ENCODE measurements around the gene OR2M2. TPM values are rescaled to one million over a fixed set of nuclear protein-coding genes. Genes with fewer than 3 reads are reported as not detected.

The OR2M2 gene
- total and polyA plus RNA-seq, 2 donors from 2014 or later = not detected

DNA sequence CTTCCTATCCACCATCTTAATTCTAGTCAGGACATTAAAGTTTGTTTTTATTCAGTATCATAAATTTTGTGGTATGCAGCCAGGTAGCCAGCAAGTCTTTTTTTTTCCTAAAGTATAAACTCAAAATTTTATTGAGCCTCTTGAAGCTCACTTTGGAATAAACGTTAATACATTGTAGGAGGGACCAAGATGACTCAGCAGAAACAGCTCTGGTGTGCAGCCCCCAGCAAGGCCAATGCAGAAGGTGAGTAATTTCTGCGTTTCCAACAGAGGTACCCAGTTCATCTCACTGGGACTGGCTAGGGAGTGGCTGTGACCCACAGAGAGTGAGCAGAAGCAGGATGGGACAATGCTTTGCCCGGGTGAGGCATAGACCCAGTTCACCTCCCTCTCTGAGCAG lies 12.7 kb downstream of the OR2M2 start:
- Histone ChIP-seq H3K9ac (ENCODE audit: low read length in 3 of 3) (no peak overlapping the region), H3K4me3 (ENCODE audit: low read length in 3 of 3) (no peak overlapping the region), H3K36me3 (ENCODE audit: control insufficient read depth in 2 of 3, insufficient read depth in 3 of 3, low read length in 3 of 3) (no peaks in the 10 kb centered on the region), H3K9me3 (ENCODE audit: control insufficient read depth in 2 of 3, insufficient read depth in 1 of 3, low read length in 3 of 3) (no peaks in the 10 kb centered on the region), H3K27me3 (ENCODE audit: control insufficient read depth, insufficient read depth, low read length) (no peaks in the 10 kb centered on the region), H3K4me1 (ENCODE audit: control insufficient read depth in 2 of 3, insufficient read depth in 2 of 3, low read depth in 1 of 3, low read length in 3 of 3) (no peaks in the 10 kb centered on the region), H3K27ac (ENCODE audit: low read depth in 2 of 2, low read length in 2 of 2) (no peak overlapping the region)
- TF ChIP-seq, protein P1, sequence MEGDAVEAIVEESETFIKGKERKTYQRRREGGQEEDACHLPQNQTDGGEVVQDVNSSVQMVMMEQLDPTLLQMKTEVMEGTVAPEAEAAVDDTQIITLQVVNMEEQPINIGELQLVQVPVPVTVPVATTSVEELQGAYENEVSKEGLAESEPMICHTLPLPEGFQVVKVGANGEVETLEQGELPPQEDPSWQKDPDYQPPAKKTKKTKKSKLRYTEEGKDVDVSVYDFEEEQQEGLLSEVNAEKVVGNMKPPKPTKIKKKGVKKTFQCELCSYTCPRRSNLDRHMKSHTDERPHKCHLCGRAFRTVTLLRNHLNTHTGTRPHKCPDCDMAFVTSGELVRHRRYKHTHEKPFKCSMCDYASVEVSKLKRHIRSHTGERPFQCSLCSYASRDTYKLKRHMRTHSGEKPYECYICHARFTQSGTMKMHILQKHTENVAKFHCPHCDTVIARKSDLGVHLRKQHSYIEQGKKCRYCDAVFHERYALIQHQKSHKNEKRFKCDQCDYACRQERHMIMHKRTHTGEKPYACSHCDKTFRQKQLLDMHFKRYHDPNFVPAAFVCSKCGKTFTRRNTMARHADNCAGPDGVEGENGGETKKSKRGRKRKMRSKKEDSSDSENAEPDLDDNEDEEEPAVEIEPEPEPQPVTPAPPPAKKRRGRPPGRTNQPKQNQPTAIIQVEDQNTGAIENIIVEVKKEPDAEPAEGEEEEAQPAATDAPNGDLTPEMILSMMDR (IDR thresholded peaks at IDR 0.05; ENCODE audit: borderline replicate concordance, extremely low read depth, insufficient read depth) = no peak
- FAIRE-seq (no peak), DNase-seq (no peak)
- intact Hi-C loops (cut with DNase I) = no loop called here

- Histone ChIP-seq H3K9ac (ENCODE audit: low read length in 3 of 3) (no peak overlapping the region), H3K9me3 (ENCODE audit: control insufficient read depth in 2 of 3, insufficient read depth in 1 of 3, low read length in 3 of 3) (peaks cover 0 to 5% (median 0%) of the 10 kb centered on the region in 3 donors), H3K27me3 (ENCODE audit: control insufficient read depth, insufficient read depth, low read length) (no peaks in the 10 kb centered on the region), H3K4me1 (ENCODE audit: control insufficient read depth in 2 of 3, insufficient read depth in 2 of 3, low read depth in 1 of 3, low read length in 3 of 3) (no peaks in the 10 kb centered on the region), H3K4me3 (ENCODE audit: low read length in 3 of 3) (no peak overlapping the region), H3K36me3 (ENCODE audit: control insufficient read depth in 2 of 3, insufficient read depth in 3 of 3, low read length in 3 of 3) (no peaks in the 10 kb centered on the region), H3K27ac (ENCODE audit: low read depth in 2 of 2, low read length in 2 of 2) (no peak overlapping the region)
- DNase-seq = peak in 3 of 5 donors; percentile 32 to 72 (median 71)
- no peak for FAIRE-seq
- intact Hi-C loops (cut with DNase I) = no loop called here
- TF ChIP-seq, protein P1 (IDR thresholded peaks at IDR 0.05; ENCODE audit: borderline replicate concordance, extremely low read depth, insufficient read depth) = no peak
These were observed 14.4 kb downstream of the OR2M2 start for GRCh38 chr1:248189026-248189425.

DNA sequence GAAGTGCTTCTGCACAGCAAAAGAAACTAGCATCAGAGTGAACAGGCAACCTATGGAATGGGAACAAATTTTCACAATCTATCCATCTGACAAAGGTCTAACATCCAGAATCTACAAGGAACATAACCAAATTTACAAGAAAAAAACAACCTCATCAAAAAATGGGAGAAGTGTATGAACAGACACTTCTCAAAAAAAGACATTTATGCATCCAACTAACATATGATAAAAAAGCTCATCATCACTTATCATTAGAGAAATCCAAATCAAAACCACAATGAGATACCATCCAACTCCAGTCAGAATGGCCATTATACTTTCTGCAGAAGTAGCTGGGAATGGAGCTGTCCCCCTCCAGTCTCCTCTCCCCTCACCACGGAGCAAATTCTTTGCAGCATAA lies 19.5 kb downstream of the OR2M2 start:
- intact Hi-C loops (cut with DNase I) = no loop called here
- no peak overlapping the region for H3K9ac ChIP-seq (ENCODE audit: low read length in 3 of 3)
- no peaks in the 10 kb centered on the region for H3K36me3 ChIP-seq (ENCODE audit: control insufficient read depth in 2 of 3, insufficient read depth in 3 of 3, low read length in 3 of 3)
- peaks cover 0 to 5% (median 0%) of the 10 kb centered on the region in 3 donors for H3K9me3 ChIP-seq (ENCODE audit: control insufficient read depth in 2 of 3, insufficient read depth in 1 of 3, low read length in 3 of 3)
- H3K27me3 ChIP-seq (ENCODE audit: control insufficient read depth, insufficient read depth, low read length) = no peaks in the 10 kb centered on the region
- FAIRE-seq (no peak), DNase-seq (no peak)
- H3K4me1 ChIP-seq (ENCODE audit: control insufficient read depth in 2 of 3, insufficient read depth in 2 of 3, low read depth in 1 of 3, low read length in 3 of 3) = no peaks in the 10 kb centered on the region
- no peak overlapping the region for H3K27ac ChIP-seq (ENCODE audit: low read depth in 2 of 2, low read length in 2 of 2)
- TF ChIP-seq, protein P1 (IDR thresholded peaks at IDR 0.05; ENCODE audit: borderline replicate concordance, extremely low read depth, insufficient read depth) = no peak
- no peak overlapping the region for H3K4me3 ChIP-seq (ENCODE audit: low read length in 3 of 3)

DNA sequence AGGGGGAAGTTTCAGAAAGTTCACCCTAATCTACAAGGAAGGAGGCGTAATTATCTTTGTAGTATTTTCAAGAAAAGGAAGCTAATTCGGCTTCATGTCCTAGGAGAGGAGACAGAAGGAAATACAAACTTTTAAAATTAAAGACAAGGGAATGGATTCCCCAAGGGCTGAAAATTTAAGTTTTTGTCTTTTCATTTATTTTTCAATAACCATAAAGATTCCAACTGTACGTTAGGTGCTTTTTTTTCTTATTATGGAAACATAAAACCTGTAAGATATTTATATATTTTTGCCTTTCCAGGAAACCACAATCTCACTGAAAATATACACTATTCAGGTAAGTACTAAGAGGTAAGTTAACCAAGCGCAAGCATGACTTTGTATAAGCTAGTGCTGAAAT lies 22.3 kb downstream of the OR2M2 start, which contains the start of gene OR2M3:
Gene OR2M3, plus strand, starts transcription at position 301 of the 400 bp plus-strand sequence. CDS start 5,803 bp downstream, outside the sequence.
- peaks cover 0 to 5% (median 0%) of the 10 kb centered on the region in 3 donors for H3K9me3 ChIP-seq (ENCODE audit: control insufficient read depth in 2 of 3, insufficient read depth in 1 of 3, low read length in 3 of 3)
- TF ChIP-seq, protein P1 (IDR thresholded peaks at IDR 0.05; ENCODE audit: borderline replicate concordance, extremely low read depth, insufficient read depth) = no peak
- H3K27me3 ChIP-seq (ENCODE audit: control insufficient read depth, insufficient read depth, low read length) = no peaks in the 10 kb centered on the region
- no peak for FAIRE-seq
- no peak within 1 kb of the TSS for H3K4me3 ChIP-seq (ENCODE audit: low read length in 3 of 3)
- H3K36me3 ChIP-seq (ENCODE audit: control insufficient read depth in 2 of 3, insufficient read depth in 3 of 3, low read length in 3 of 3) = no peaks in the 10 kb centered on the region
- no peak for DNase-seq
- H3K9ac ChIP-seq (ENCODE audit: low read length in 3 of 3) = no peak within 1 kb of the TSS
- H3K4me1 ChIP-seq (ENCODE audit: control insufficient read depth in 2 of 3, insufficient read depth in 2 of 3, low read depth in 1 of 3, low read length in 3 of 3) = no peaks in the 10 kb centered on the region
- intact Hi-C loops (cut with DNase I) = no loop called here
- no peak within 1 kb of the TSS for H3K27ac ChIP-seq (ENCODE audit: low read depth in 2 of 2, low read length in 2 of 2)
